ENCODE measurements around the gene OTOGL.
A peak's percentile ranks its signal among the peaks of the same experiment; 100 is the strongest.
"Not testable (repeated sequence)": the region's sequence is repeated elsewhere in the genome, so short reads cannot be mapped to it uniquely, and the experiment has no call there.

The OTOGL gene

DNA sequence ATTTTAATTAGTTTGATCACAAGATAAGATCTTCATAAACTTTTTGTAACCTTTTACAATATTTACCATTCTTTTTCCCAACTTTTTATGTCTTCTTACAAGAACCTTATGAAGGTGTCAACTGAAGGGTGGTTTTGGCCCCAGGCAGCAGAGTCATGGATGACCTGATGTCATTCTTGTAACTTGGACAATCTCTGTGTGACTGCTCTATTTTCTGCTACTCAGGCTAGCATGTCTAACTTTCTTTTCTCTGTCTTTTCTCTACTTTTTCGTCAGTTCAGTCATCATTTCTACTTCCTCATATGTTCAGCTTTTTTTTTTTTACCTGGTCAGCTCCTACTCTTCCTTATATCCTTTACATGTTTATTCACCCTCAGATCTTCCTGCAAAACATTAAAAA is 194.0 kb downstream of the OTOGL start:
- DNase-seq, result no peak

DNA sequence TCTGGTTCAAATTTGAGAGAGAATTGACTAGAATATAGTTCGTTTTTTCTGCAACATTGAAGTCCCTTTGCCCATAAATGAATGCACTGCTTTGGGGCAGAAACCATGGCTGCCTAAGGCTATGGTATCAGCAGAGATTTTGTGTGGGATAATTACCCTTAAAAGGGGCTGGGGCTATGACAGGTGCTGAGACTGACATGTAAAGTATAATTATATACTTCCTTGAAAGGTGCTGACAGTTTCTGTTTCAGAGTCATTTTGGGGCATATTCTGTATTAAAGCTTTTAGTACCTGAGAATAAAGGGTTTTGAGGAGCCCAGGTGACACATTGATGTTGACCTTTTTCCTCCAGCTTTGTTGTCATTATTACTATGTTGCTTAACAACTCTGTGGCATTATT is 194.4 kb downstream of the OTOGL start:
- DNase-seq, result no peak

DNA sequence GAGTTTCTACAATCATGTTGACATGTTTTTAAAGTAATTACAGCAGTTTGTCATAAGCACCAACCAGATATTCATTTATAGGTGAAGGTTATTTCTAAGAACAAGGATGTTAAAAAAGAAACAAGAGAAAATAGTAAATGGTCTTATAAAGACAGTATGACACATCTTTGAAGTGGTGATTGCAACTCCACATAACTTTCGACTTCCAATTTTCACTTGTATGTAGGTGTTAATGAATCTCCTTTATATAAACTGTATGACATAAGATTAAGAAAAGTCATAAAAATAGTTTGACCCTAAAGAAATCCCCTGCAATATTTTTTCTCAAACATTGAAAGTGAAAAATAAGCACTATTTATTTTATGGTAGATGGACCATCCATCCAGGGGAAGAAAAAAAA is 199.9 kb downstream of the OTOGL start:
- no peak for DNase-seq

DNA sequence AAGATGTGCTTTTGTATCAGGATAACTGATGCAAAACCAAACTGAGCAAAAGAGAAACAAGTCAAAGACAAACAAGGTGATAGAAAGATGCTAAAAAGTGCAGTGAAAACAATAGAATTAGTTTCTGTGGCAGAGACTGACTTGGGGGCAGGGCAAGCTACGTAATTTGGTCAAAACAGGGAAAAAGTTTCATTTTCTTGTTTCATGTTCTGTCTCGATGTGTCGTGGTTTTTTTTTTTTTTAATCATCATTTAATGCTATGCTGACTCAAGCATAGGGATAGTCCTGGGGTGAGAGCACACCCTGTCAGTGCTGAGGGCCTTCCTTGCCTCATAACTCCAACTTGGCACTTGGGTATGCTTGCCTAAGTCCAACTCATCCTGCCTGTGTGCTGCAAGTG is 200.6 kb downstream of the OTOGL start:
- no peak for DNase-seq

DNA sequence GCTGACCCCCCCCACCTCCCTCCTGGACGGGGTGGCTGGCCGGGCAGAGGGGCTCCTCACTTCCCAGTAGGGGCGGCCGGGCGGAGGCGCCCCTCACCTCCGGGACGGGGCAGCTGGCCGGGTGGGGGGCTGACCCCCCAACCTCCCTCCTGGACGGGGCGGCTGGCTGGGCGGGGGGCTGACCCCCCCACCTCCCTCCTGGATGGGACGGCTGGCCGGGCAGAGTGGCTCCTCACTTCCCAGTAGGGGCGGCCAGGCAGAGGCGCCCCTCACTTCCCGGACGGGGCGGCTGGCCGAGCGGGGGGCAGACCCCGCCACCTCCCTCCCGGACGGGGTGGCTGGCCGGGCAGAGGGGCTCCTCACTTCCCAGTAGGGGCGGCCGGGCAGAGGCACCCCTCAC is 208.1 kb downstream of the OTOGL start:
- DNase-seq, result not testable (repeated sequence)

DNA sequence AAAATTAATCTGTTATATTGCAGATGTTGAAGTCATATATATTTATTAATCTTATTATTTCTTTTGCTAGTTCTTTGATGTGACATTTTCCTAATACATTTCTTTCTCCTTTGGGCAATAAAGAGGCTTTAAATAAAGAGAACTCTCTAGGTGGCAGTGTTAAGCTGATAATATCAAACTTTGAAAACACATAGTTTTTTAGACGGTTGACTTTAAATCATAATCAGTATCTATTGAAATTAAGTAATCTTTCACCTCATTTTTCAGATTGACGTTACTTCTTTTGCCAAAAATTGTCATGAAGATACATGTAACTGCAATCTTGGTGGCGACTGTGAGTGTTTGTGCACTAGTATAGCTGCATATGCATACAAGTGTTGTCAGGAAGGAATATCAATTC is 213.9 kb downstream of the OTOGL start:
- DNase-seq, result no peak

DNA sequence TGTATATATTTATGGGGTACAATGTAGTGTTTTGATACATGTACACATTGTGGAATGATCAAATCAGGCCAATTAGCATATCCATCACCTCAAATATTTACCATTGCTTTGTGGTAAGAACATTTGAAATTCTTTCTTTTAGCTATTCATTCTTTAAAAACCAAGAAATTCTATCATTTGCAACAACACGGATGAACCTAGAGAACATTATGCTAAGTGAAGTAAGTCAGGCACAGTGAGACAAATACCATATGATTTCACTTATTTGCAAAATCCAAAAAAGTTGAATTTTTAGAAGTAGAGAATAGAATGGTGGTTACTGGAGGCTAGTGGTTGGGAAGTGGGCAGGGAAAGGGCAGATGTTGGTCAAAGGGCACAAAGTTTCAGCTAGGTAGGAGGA is 215.4 kb downstream of the OTOGL start:
- no peak for DNase-seq

DNA sequence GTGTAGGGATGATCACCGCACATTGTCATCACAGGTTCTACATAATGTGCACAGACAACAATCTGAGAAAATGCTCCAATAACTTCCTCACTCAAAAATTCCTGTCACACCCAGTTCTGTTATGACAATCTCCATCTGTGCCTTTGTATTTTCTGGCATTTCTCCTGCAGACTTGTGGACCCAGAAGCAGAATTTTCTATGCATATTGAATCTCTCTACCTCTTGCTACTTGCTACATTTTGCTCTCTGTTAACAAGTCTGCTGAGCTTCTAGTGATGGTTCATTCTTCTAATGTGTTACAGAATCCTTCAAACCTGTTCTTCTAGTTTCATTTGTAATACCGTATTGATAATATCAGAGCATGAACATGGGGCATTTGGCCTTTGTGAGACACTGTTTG is 216.9 kb downstream of the OTOGL start:
- peak; percentile 9 for DNase-seq

DNA sequence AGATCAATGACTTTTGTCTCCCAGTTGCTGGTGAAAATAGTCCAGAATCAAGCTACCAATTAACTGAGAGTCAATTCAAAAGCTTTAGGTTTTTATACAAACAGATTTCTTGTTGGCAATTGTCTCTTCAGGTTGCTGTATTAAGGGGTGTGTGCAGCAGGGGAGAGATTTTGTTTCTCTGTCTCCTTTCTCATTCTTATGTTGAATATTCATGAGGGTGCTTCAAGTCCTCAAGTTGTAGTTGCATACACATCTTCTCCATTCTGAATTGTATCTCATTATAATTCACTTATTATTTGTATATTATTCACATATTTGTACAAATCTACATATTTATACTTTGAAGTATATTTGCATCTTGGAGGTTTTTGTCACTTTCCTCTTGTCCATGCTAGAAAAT is 218.0 kb downstream of the OTOGL start:
- DNase-seq, result no peak

DNA sequence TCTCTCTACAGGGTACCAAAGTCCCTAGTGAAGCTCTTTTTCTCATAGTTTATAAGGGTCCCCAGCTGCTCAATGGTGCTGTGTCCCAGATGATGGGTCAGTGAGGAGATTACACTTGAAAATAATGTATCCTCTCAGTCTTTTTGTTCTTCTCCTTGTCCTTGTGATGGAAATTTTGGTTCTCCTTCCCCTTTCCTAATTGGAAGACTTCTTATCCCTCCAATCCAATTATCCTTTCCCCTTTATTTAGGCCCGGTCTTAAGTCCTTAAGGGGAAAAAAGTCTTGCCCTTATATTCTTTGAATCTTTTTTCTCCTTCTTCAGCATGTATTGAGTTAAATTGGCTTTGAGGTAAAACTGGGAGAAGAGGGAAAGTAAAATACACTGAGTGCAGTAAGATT is 218.6 kb downstream of the OTOGL start:
- DNase-seq, result no peak

DNA sequence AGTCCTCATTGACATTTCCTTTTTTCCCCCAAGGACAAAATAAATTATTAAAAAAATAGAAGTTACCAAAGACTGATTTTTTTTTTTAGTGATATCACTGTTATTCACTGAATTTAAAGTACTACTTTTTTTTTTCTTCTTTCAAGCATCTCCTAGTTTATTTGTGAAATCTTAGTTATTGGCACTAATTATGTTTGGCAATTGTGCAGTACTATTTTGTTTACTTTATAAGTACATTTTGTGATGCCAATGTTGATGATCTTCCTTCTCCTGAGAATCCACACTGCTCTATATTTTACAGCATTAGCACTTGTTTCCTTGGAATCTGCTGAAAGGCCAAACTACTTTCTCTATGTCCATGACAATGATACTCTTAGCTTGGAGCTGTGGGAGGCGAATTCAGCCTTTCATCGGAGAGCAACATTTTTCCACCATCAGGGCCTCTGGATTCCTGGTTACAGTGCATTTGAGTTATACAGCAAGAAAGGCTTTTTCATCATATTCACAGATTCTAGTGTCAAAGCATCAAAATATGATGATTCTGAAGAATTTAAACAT is 220.9 kb downstream of the OTOGL start:
- no peak for DNase-seq

DNA sequence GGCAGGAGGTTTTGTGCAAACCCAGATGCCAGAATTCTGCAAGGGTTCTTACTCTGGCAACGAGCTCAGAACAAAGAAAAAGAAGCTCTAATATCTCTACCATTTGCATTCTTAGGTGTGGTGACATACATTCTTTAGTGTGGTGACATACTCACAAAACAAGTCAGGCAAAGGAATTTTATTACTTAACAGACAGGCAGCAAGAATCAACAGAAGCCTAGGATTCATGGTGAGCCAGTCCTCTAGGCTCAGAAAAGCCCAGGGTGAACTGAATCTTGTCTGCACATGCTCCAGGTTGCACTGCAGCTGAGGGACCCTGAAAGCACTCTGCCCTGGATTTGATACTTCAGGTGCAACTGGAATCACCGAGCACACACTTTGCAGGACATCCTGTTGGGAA is 222.3 kb downstream of the OTOGL start:
- no peak for DNase-seq

DNA sequence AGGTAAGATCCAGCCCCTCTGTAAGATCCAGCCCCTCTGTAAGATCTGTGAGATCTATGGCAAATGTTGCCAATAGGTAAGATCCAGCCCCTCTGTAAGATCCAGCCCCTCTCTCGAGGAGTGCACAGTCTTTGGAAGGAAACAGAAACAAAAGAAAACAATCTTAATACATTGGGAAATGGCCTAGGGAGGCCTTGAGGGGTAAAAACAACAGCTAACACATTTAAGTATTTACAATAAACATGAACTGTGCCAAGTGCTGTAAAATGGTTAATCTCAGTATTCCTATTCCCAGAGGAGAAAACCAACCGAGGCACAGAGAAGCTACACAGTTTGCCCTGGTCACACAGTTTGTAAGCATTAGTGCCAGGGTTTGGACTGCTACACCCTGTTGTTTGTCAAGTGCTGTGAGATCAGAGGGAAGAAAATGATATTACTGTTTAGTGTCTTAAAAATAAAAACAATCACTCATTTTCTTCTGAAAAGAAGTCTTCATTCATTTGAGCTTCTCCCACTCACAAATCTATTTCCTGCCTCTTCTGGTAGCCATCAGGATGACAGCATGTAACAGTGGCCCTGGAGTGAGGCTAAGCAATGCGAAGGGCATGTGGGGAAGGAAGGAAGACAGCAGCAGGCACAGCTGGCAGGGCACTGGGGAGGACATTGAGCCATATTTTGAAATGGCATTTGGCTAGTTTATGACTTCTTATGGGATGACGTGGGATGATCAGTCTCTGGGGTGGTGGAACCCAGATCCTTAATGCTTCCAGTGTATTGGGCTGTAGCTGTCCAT is 226.0 kb downstream of the OTOGL start:
- DNase-seq, result no peak

DNA sequence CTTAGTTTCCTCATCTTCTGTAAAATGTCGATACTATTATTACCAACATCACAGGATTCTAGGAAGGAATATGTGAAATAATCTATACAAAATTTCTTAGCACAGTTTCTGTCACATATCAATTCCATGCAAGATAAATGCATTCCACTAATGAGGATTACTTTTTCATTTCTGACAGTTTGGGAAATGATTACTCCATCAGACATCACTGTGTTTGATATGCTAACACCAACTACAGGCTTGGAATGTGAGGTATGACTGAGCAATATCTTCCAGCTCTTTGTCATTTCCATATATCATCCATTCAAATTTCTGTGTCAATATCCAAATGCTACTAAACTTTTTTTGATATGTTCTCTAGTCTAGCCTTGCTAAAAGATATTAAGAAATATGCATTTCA is 233.5 kb downstream of the OTOGL start:
- no peak for DNase-seq

DNA sequence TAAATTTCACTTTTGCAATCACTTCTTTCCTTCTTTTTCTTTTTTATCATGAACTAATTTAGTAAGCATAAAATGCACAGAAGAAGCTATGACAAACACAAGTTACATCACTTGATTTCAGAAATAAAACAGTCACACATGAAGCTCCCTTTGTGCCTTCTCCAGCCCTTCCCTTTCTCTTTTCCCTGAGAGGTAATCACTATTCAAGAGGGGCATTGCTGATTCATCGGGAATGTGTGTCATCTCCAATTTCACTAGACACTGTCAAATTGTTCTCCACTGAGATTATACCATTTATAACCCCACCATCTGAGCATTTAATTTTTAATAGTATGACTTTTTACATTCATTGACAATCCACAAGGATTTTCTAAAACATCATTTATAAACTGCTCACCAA is 253.1 kb downstream of the OTOGL start:
- DNase-seq, result no peak

DNA sequence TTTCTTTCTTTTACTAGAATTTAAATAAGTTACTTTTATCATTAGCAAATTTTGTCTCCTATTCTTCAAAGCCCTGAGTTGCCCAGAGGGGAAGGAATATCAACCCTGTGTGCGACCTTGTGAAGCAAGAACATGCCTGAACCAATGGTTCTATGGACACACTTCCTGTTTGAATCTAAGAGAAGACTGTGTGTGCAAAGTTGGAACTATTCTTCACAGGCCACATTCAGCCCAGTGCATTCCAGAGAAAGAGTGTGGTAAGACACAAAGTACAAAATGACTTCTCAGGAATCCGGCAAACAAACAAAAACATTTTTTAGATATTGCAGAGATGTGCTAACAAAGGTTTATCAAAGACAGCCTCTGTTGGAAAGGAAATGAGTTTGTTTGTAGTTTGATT is 253.9 kb downstream of the OTOGL start:
- no peak for DNase-seq

DNA sequence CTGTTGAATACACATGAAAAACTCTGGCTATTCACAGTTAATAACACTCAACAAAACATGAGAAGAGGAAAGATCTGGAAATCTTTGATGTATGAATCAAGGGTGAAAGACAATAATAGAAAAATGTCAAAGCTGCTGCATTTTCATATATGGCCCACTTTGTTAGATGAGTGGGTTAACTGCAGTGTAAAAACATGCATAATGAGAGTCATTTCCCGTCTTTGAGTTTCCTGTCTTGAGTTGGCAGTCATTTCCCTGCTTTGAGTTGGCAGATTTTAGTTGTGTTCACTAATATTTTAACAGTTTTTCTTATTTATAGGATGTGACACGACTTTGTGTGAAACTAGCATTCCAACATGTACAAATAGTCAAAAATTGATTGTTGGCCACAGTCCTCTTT is 256.8 kb downstream of the OTOGL start:
- DNase-seq, result no peak

DNA sequence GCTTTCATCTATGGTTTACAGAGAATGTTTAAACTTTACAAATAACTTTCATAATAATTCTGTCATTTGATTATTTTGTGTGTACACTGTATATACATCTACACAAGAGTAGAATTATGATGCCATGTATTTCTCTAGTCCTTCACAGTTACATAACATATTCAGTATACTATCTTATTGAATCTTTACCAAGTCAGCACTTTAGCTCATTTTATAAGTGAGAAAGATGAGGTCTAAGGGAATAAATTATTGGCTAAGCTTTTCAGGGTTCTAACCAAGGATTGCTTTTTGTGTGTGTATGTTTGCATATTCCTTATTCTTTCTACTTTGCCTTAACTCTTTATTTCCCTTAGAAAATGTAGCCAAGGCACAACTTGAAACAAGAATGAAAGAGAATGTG is 260.4 kb downstream of the OTOGL start:
- no peak for DNase-seq

DNA sequence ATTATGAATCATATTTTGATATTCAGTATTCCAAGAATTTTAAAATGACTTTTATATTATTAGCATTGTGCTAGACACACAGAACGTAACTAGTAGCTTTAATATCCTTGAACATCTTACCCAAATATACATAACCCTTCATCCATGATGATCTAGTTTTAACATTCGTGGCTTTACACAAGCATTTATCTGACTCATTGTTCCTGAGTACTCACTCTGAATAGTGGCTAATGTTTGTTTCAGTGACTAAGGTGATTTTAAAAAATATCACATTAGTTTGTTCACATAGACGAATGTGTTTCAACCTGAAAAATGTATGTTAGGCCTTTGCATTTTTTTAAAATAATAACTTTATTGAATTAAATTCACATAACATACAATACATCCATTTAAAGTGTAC is 264.7 kb downstream of the OTOGL start:
- no peak for DNase-seq

DNA sequence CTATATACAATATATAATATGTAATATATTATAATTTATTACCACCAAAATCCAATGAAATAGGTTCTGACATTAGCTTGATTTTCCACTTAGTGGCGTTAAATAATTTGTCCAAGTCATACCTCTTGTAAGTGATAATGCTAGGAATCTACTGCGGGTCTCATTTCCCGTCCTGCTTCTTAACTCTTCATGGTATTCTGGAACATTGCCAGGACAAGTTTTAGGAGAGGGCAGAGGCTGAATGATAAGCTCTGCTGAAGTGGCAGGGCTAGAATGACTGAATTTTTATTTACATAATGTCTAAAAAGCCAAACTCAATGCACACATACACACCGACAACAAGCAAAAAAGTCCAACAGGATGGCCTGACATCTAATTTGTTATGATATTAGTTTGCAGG is 274.3 kb downstream of the OTOGL start:
- no peak for DNase-seq

DNA sequence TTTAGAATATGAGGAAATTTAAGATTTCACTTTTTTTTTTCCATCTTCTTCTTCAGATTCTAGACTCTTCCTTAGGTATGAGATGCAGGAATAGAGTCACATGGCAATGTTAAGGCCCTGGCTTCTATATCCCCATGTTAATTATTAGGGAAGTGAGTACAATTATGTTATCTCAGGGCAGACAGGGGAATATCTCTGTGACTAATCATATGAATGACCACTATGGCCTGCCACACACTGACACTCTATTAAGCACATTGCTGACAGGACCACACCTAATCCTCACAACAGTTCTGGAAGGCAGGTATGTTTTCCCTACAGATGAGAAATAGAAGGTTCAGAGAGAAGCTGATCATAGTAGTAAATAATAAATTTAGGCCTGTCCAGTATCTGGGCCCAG is 275.3 kb downstream of the OTOGL start:
- DNase-seq, result no peak

DNA sequence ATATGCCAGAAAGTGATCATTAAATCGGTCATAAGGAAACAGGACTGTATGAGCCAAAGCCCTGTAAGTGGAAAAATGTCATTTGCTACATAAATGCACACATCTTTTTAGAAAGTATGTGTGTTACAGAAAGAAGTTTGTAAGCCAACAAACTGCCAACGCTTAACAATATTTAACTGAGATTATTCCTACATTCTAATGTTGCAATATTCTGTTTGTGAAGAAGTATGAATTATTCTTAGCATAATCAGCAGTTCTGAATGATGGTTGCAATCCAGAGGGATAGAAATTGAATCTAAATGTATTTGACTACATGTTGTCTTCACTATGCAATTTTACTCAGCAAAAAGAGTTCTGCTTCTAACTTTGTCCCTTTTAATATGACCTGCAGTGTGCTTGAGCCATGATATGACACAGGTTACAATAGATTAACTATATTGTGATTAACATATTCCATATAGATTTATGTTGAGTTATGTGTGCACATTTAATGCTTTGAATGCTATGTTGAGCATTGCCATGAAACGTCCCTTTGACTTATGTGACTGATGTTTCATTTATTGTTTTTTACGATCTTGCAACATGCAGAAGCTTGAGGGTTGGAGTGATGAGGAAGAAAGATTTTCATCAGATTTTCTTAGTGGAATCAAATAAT is 277.9 kb downstream of the OTOGL start:
- no peak for DNase-seq

DNA sequence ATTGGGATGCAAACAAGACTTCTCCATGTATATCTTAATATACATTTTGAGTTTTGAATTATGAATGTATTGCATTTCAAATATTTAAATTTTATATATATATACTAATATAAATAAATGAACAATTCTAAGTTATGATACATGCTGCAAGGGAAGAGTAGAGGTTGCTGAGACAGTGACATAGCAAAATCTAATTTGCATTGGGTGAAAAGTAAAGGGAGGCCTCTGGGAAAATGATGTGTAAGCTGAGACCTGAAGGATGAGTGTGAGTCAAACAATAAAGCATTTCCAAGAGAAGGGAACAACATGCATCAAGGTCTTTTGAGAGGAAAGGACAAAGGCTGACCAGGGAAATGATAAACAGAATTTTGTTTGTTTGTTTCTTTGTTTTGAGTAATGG is 281.8 kb downstream of the OTOGL start:
- no peak for DNase-seq

DNA sequence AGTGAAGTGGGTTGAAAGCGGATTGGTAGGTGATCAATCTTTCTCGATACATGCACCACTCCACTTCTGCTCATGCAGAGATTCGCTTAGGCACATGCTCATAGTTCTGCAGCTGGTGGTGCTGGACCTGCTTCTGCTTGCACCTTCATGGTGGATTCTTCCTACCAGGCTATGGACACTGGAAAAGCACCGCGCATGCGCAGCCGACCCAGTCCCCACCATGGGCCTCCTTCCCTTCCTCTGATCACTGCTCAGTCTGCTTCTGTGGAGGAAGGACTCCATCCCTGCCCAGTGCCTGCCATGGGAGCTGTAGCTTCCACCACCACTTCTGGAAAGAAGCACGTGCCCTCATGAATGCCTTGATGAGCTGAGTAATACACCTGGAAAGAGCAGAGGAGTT is 282.9 kb downstream of the OTOGL start:
- DNase-seq, result no peak

DNA sequence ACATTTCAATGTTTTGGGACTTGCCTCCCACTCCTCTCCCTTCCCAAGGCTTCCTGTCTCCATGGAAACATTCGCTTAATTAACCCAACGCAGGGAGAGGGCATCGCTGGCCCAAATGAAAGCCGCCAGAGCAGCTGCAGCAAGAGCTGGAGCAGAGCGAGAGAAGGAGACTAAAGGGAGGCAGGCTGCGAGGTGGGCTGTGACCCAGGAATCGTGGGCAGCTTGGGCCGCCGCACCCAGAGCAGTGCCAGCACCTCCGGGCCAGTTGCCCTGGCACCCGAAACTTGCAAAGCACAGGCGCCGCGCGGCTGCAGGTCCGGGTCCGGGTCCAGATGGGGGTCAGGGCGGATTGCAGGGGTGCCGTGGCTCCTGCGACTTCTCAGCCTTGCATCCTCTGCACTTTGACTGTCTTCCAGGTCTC is 301.2 kb downstream of the OTOGL start:
- DNase-seq, result no peak

Data from NCI-H1694 (cell line).